Epidermal melanocyte (primary cell): ENCODE data around the gene CLRN2.

Experiments
- DNase-seq: peaks from one replicate; pipeline ENCODE4 v3.0.0; 2011; ENCODE audit warnings: low spot score; ENCODE audit not compliant: insufficient read length

CLRN2 gene, protein sequence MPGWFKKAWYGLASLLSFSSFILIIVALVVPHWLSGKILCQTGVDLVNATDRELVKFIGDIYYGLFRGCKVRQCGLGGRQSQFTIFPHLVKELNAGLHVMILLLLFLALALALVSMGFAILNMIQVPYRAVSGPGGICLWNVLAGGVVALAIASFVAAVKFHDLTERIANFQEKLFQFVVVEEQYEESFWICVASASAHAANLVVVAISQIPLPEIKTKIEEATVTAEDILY

DNA sequence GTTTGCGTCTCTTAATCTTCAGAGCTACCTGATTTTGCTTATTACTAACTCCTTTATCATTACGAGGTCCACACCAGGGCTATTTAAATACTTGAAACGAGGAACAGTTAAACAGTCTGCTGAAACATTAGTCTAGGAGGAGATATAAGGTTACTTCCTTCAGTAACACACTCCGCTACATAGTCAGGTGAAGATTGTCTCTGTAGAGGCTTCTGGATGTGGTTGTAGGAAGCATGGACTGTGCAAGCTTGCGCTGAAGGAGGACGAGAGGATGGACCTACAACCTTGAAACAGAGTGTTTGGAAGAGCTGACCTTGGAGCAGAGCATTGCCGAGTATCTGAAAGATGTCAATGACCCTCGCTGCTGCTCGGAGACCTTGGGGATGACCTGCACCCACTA lies at the start of gene CLRN2:
Gene CLRN2, plus strand, starts transcription at position 301 of the 400 bp plus-strand sequence. CDS start 102 bp downstream, outside the sequence.
- no peak for DNase-seq

DNA sequence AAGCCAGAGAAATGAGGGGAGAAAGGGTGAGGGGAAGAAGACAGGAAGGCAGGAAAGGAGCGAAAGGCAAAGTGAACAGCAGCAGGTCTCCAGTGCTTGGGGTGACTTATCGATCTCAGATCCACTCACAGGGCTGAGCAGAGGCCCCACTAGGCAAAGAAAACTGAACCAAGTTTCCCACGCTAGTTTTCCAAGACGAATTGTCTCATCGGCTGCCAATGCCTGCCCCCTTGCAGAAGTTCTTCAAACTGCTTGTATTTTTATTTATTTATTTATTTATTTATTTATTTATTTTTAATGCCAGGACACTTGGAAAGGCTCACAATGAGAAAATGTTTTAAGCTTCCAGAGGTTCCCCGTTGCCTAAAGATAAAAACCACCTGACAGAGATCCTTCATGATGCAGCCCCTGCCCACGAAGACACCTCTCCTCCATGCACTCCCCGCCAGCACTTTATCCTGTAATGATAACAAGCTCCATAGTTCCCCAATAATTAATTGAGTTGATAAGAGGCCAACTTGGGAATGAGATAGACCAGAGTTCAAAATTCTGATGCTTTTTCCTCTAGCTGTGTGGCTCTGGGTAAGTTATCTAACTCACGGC lies 46.2 kb upstream of the CLRN2 start:
- no peak for DNase-seq

DNA sequence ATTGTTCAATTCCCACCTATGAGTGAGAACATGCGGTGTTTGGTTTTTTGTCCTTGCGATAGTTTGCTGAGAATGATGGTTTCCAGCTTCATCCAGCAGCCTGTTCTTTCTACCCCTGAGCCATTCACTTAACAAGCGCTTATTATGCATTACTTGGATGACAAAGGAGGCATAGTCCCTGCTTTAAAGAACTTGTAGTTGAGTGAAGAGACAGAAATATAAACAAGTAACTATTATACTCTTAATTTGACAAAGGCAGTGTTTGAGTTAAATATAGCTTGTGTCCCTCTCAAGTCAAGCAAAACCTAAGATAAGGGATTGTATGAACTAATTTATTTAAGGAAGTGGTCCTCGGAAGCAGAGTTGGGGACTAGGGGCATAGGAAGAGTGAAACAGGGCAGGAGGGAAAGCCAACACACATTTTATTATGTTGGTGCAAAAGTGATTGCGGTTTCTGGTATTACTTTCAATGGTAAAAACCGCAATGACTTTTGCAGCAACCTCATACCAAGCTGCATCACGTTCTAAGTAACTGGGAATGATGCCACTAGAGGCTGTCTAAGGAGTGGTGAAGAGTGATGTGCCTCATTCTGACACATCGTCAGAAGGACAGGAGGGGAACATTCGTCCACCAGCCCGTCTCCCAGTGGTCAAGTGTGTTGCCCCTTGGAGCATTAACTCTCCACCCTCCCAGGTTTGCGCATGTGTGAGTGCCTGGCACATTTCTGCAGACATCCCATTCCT lies 44.9 kb upstream of the CLRN2 start:
- peak; percentile 60 for DNase-seq

DNA sequence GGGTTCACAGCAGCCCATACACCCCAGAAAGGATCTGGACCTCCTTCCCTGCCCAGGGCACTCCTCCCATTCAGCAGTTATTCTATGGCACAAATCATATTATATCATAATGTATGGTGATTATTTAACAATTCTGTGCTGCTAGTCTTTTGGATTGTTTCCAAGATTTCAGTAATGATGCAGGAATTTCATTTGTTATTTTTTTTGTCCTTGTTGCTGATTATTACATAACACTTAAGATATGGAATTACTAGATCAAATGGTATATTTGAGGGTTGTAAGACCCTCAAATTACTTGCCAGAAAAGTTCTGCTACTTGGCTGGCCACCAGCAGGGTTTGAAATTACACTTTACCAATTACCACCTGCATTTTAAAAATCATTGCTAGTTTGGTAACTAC lies 39.5 kb upstream of the CLRN2 start:
- no peak for DNase-seq

DNA sequence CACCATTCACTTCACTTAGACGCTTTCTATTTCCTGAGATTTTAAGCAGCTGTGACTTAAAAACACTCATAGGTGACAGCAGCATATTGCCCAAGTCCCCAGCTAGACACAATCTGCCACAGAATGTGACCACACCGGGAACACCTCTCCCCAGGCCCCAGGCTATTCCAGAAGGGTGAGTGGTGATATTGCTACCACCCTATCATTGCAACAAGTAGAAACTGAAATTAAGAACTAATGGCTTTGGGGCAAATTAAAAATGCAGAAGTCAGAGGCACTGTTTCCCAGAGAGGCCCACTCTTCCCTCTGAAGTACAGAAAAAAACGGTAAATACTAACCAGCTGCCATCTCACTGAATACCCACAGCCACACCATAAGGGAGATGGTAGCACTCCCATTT lies 38.1 kb upstream of the CLRN2 start:
- no peak for DNase-seq

DNA sequence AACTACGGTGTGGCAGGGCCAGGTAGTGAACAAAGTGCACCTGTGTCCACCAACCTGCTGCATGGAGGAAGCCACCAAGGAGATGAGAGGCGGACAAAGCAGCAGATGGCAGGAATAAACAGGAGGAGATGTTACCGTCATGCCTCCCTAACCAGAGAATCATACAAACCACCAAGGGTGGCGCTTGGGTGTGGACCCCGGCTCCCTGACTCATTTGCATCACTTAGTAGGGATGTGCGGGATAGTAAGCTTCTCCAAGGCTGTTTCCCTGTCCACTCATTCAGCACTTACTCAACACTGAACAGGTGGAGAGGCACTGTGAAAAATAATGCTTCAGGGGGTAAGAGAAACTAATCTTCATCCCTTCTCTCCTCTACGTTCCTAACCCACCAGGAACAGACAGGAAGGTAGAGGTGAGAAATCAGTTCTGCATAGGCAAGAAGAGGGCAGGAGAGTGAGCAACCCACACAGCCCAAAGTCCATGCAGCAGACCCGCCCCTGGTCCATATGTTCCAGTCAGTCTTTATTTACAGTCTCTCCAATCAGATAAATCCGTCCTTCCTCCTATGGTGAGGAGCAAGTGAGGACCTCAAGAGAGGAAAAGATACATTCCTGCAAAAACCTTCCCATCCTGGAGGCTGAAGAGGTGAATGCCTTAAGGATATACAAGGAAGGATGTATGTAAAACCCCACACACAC lies 37.0 kb upstream of the CLRN2 start:
- DNase-seq: no peak

DNA sequence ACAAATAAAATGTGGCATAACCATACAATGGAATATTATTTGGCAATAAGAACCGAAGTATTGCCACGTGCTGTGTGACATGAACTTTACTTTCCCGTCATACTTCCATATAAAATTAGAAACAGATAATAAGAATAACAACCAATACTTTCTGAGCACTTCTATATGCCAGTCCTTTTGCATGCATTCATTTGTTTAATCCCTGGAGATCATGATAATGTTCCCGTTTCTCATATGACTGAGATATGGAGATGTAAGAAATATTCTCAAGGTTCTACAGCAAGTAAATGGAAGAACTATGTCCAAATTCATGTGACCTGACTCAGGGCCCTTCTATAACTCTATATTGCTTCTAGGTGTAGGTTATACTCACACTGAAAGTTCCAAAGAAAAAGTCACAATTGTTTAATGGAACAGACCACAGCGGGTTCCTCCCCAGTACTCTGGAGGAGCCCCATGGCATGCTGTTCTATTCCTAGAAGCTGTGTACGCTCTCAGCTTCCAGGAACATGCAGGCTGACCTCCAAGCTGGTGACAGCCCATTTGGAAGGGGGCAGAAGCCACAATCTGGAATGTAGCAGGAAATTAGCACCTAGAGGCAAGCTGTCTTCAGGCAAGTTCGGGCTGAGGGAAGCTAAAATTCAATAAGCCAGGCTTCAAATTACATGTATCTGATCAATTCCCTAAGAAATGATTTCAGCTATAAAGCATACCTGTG lies 34.6 kb upstream of the CLRN2 start:
- no peak for DNase-seq

DNA sequence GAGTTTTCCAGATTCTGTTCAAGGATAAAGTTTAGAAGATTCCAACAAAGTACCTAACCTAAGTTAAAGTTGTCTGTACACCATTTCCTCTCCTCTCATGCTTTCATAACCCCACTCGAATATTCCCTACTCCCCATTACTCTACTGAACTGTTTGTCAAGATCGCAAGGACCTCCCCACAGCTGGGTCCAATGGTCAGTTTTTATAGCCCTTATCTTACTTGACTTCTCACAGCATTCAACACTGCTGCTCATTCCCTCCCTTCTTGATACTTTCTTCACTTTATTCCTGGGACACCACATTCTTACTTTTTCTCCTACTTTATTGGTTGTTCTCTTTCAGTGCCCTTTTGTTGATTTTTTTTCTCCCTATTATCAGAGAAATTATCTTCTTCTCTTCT lies 34.0 kb upstream of the CLRN2 start:
- no peak for DNase-seq

DNA sequence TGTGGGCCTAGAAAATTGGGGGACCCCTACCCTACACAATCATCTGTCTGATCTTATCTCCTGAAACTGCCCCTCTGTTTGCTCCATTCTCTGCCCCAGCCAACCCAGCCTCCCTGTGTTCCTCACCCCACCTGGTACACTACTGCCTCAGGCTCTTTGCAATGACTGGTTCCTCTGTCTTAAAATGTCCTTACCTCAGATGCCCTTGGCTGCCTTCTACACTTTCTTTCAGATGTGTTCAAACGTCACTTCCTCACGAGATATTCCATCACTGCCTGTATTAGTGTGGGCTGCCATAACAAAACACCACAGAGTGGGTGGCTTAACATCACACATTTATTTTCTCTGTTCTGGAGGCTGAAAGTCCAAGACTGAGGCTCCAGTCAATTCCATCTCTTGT lies 32.2 kb upstream of the CLRN2 start:
- DNase-seq: no peak

DNA sequence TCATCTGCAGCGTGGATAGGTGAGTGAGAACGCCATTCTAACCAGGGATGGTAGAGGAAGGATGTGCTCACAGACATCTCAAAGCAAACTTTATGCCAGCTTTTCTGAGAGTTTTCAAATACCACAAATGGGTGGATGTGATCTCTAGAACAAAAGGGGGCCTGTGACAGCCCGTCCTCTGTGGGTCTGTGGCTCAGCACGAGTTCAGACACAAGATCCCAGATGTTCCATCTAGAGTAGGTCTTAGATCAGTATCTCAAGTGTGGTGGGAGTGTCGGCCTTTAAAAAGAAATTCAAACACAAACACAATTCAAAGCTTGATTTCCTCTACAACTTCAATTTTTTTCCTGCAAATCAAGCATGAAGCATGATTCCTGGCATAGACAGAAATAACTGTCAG lies 25.8 kb upstream of the CLRN2 start:
- no peak for DNase-seq

DNA sequence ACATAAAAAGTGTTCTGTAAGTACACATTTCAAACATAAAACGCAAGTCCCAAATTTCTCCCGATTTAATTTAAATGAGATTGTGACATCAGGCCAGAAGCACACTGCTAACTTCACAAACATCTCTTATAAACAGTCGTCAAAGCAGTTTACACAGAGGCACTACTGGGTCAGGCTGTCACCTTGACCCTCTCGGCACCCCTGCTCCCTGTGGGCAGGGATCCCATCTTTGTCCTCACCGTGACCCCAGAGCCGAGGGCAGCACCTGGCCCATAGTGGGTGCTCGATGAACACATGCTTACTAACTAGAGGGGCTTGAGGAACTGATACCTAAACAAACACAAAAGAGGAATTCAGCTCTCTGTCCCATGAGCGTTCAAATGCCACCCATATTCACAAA lies 25.2 kb upstream of the CLRN2 start:
- DNase-seq: no peak

DNA sequence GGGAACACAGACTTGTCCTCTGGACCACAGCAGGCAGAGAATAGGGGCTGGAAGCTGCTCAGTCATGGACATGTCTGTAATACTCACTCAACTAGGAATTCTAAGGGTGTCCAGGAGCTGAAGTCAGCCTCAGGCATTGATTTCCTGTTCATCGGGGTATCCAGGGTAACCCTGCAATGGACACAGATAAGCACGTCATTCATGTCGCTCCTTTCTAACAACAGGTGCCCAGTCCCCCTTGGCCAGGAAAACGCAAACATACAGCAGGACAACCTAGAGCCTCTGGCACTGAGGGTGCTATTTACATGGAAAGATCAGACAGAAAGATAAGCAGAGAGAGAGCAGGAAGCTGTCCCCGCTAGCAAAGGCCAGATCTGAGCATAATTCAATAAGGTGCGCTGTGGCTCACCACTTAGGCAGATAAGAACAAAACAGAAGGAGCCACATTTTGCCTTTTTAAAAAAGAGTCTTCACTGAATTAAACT lies 24.3 kb upstream of the CLRN2 start:
- DNase-seq: no peak

DNA sequence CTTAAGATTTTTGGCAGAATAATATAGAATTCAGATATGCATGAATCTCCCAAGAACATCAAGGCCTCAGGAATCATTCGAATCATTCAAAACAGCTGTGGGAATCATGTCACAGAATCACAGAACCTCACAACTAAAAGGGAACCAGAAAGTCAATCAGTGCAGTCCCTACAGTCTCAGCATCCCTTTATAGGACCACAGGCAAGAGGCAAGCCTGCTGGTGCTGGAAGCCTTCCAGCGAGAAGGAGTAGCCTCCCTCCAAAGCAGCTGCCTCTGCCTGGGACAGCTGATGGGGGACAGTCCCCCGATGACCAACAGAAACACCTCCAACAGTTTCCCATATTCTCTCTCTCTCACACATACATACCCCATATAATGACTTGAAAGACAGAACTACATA lies 23.8 kb upstream of the CLRN2 start:
- DNase-seq: no peak

DNA sequence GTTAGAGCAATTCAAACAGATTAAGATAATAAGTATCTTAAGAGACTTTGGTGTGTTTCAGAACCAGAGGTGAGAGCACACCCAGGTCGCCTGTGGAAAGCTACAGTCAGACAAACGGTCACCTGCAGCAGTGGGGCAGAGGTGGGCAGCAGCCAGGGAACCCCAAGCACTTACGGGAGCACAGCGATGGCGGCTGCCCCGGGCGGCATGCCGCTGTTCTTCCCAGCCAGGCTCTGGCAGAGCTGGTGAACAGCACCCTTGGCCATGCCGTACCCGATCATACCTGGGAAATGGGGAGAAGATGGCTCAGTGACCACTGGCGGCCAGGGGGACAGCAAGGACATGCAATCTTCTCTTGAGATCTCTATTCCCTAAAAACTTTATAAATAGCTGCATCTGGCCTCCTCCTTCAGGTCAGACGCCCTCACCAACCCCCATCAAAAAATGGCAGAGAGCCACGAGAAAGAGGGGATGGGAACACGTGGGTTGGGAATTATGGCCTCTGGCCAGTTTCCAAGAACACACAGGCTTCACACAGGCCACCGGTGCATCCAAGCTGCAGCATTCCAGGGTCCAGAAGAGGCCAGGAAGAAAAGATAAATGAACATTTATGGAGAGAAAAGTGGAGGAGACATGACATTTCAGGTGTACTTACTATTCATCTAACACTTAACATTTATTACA lies 22.8 kb upstream of the CLRN2 start:
- no peak for DNase-seq

DNA sequence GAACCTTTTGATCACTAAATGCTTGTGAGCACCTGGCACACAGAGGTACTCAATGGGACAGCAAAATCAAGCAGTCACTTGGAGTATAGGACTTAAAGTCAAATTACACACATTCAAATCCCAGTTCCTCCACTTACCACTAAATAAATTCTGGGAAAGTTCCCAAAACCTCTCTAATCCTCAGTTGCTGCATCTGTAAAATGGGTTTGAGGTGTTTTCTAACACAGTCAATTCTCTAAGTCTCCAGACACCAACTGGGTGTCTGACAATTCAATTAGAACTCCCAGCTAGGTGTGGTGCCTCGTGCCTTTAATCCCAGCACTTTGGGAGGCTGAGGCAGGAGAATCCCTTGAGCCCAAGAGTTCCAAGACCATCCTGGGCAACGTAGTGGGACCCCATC lies 22.1 kb upstream of the CLRN2 start:
- no peak for DNase-seq

DNA sequence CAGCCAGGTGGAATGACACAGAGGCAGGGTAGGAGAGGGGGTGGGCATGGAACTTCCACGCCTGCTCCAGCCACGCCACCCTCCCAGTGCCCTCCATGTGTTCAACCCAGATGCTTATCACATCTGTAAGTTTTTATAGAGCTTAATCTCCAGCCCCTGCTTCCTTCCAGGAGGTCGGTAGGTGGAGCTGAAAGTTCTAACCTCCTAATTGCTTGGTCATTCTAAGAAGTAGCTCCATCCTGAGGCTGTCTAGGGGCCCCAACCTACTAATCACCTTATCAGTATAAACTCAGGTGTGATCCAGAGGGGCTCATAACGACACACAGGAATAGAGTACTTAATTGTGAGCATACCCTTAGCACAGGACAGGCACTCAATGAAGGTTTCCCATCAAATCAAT lies 21.3 kb upstream of the CLRN2 start:
- DNase-seq: no peak

DNA sequence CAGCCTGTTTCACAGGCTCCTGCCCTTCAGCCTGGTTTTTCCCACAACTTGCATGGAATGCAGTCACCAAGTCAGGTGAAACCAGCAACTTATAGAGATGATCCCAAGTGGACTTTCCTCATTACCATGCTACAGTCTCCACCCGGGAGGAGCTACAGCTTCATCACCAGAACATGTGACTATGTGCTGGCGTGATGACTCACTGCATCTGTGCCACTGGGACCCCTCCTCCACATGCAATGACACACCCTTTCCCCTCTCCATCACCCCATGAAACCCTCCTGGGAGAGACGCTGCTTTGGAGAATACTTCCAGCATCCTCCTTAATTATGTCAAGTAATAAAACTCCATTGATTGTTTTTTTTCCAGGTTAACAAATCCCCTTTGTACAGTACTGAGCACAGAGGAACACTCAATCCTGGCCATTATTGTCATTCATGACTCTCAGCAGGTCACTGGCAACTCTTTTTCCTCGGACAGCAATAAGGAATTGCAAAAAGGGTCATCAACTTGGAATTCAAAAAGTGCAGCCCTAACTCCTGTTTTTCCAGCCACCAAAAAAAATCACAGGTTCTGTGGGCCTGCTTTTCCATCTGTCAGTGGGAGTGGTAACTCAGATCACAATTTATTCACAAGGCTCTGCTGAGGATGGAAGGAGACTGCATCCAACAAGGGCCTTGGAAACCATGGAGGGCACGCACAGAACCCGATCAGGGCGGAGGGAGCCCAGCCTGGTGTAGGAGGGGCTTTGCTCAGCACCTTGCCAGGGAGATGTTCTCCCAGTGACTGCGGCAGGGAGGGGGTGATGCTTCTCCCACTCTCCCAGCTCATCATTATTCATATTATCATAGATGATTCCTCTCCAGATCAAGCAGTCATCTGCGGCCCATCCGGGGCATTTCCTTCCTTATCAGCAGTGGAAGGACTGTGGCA lies 20.4 kb upstream of the CLRN2 start:
- no peak for DNase-seq

DNA sequence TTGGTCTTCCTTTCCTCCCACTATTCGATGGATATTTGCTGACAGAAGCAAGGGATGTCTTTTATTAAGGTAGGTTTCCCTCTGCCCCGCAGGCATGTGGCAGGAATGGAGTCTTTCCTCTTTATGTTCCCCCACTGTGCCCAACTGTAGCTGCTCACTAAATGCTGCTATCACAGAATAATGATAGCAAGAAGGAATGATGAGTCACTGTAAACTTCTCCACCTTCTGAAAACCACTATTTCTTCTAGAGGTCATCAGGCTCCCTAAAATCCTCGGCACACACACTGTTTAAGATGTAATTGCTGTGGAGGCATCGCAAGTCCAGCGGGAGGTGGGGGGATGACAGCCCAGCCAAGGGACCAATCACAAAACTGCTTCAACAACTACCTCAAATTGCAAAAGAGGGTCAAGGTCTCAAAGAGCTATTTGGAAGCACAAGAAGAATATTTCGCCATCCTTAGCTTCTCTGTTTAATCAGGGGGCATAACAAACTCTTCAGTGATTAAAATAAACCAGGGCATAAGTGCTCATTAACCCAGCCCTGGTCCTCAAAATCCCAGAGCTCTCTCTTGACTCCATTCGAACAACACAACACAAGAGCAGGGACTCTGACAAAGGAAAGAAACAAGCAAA lies 17.0 kb upstream of the CLRN2 start:
- DNase-seq: no peak

DNA sequence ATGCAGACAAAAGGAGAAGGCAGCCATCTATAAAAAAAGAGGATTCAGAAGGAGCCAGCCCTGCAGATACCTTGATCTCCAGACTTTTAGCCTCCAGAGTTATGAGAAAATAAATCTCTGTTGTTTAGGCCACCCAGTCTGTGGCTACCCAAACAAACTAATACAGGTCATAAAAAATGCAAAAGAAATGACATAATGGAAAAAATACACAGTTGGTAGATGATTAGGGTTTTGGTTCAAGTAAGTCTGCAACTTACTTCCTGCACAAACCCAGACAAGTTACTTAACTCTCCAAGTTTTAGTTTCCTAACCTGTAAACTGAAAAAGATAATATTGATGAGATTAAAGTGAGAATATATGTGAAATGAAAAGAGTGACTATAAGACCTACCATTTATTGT lies 14.4 kb upstream of the CLRN2 start:
- no peak for DNase-seq
